Common myeloid progenitor, CD34-positive (primary cell): ENCODE data around the gene FAM89B.
A peak's percentile ranks its signal among the peaks of the same experiment; 100 is the strongest.

Source experiments
- CTCF ChIA-PET: fragments of 350-600 bp; sonication (Branson Sonifier 250); formaldehyde crosslinking; loops from one replicate; lab custom pipeline; 2021; ENCODE audit warnings: antibody characterized with exemption; lab: Charles Lee
- POLR2A ChIA-PET: fragments of 350-600 bp; sonication (Branson Sonifier 250); formaldehyde crosslinking; loops from one replicate; lab custom pipeline; 2021; ENCODE audit warnings: antibody characterized with exemption; lab: Charles Lee
- DNase-seq, 3 donors: peaks; one replicate each; pipeline versions ENCODE4 v3.0.0 to v3.0.0-alpha.2; 2013
- H3K27ac ChIP-seq, 2 experiments: 1 replicate in 1 of 2; 2 replicates in 1 of 2; pipeline ENCODE4 v1.7.0; 2013; ENCODE audit warnings: inconsistent platforms in 2 of 2, low read length in 2 of 2, mild to moderate bottlenecking in 2 of 2, low read depth in 1 of 2, moderate library complexity in 1 of 2; ENCODE audit not compliant: severe bottlenecking in 2 of 2, insufficient read depth in 1 of 2, poor library complexity in 1 of 2
- H3K27me3 ChIP-seq, 5 experiments: replicated peaks in 2 of 5; 1 replicate in 3 of 5; 2 replicates in 2 of 5; pipeline versions ENCODE4 v1.6.1 to v1.7.0; 2013; ENCODE audit warnings: low read length in 4 of 5, mild to moderate bottlenecking in 2 of 5, moderate library complexity in 2 of 5, inconsistent platforms in 1 of 5; ENCODE audit not compliant: insufficient read depth in 5 of 5, control insufficient read depth in 4 of 5
- H3K36me3 ChIP-seq, 4 experiments: 1 replicate in 2 of 4; 2 replicates in 2 of 4; pipeline versions ENCODE4 v1.6.1 to v1.7.0; 2013; ENCODE audit warnings: low read length in 3 of 4, control low read depth in 1 of 4, mild to moderate bottlenecking in 1 of 4; ENCODE audit not compliant: control insufficient read depth in 4 of 4, insufficient read depth in 4 of 4
- H3K4me1 ChIP-seq, 4 experiments: 1 replicate in 3 of 4; 2 replicates in 1 of 4; pipeline versions ENCODE4 v1.6.1 to v1.7.1; 2013; ENCODE audit warnings: low read length in 3 of 4, mild to moderate bottlenecking in 3 of 4, control low read depth in 1 of 4, inconsistent platforms in 1 of 4, moderate library complexity in 1 of 4; ENCODE audit not compliant: control insufficient read depth in 4 of 4, insufficient read depth in 4 of 4; ENCODE audit errors: control extremely low read depth in 1 of 4
- H3K4me3 ChIP-seq, 7 experiments: 1 replicate in 4 of 7; 2 replicates in 3 of 7; pipeline versions ENCODE4 v1.5.1 to v1.7.0; 2013; ENCODE audit warnings: mild to moderate bottlenecking in 7 of 7, low read length in 6 of 7, moderate library complexity in 6 of 7, inconsistent platforms in 2 of 7, low read depth in 2 of 7, control low read depth in 1 of 7; ENCODE audit not compliant: insufficient read depth in 4 of 7, control insufficient read depth in 1 of 7; ENCODE audit errors: extremely low read depth in 1 of 7
- H3K9me3 ChIP-seq, 5 experiments: 1 replicate in 4 of 5; 2 replicates in 1 of 5; pipeline versions ENCODE4 v1.6.1 to v1.7.1; 2013; ENCODE audit warnings: low read length in 4 of 5, mild to moderate bottlenecking in 2 of 5, inconsistent platforms in 1 of 5, low read depth in 1 of 5, moderate library complexity in 1 of 5; ENCODE audit not compliant: control insufficient read depth in 4 of 5, insufficient read depth in 2 of 5; ENCODE audit errors: control extremely low read depth in 1 of 5
- WGBS: methylation state at CpG from one replicate; pipeline ENCODE4 v1.1.5; 2013; ENCODE audit not compliant: insufficient coverage; 5-methylcytosine and 5-hydroxymethylcytosine counted together

The FAM89B gene

GRCh38 chr11:65557280-65558001 lies 14.9 kb upstream of the FAM89B start:
- Histone ChIP-seq H3K27me3 (no peaks in the 10 kb centered on the region), H3K4me1 (peaks cover 0 to 77% (median 70%) of the 10 kb centered on the region in 4 experiments), H3K27ac (peak overlapping the region in 1 of 2 experiments; percentile 76), H3K9me3 (no peaks in the 10 kb centered on the region), H3K4me3 (peak overlapping the region in 6 of 7 experiments; percentile 18 to 81 (median 56)), H3K36me3 (peaks cover 0 to 2% (median 0%) of the 10 kb centered on the region in 4 experiments)
- POLR2A ChIA-PET = interaction anchor here (0.8 kb wide), 1 partner anchor 13 kb away, joined by 3 read pairs; the partner anchor contains the start of gene ZNRD2
- DNase-seq = peak in 1 of 3 donors; percentile 24
- CTCF ChIA-PET = interaction anchor here (0.9 to 3.1 kb wide), 7 partner anchors 8 to 47 kb away, joined by 3 to 14 read pairs (median 4); no protein-coding TSS in a partner anchor
- WGBS = 2% methylated on average over 29 of the region's 47 CpGs

- DNase-seq = peak in 2 of 3 donors; percentile 45 to 50
- CTCF ChIA-PET = interaction anchor here (0.9 to 16.1 kb wide), 7 partner anchors 13 to 46 kb away, joined by 3 to 239 read pairs (median 6); no protein-coding TSS in a partner anchor
- Histone ChIP-seq H3K27me3 (no peaks in the 10 kb centered on the region), H3K27ac (peak within 1 kb of the TSS; percentile 54 to 76), H3K9me3 (no peaks in the 10 kb centered on the region), H3K36me3 (no peaks in the 10 kb centered on the region), H3K4me3 (peak within 1 kb of the TSS; percentile 51 to 81 (median 62)), H3K4me1 (peaks cover 0 to 69% (median 62%) of the 10 kb centered on the region in 4 experiments)
- 0% methylated on average over 56 of the region's 79 CpGs for WGBS
- POLR2A ChIA-PET = interaction anchor here (0.5 to 1.2 kb wide), 3 partner anchors 9 to 397 kb away, joined by 4 read pairs; partner anchors contain the start of gene ZNRD2
Observed at GRCh38 chr11:65558002-65558929, 14.1 kb upstream of the FAM89B start, which contains the start of gene LTBP3. Gene LTBP3, minus strand, starts transcription at chr11:65558359. Its CDS starts 400 bp downstream, at chr11:65557959.

GRCh38 chr11:65558930-65559509 lies 13.3 kb upstream of the FAM89B start:
- no peaks in the 10 kb centered on the region for H3K36me3 ChIP-seq
- H3K4me3 ChIP-seq = peak overlapping the region in 6 of 7 experiments; percentile 16 to 81 (median 68)
- no peaks in the 10 kb centered on the region for H3K9me3 ChIP-seq
- no peaks in the 10 kb centered on the region for H3K27me3 ChIP-seq
- H3K4me1 ChIP-seq = peaks cover 0 to 61% (median 55%) of the 10 kb centered on the region in 4 experiments
- 46% methylated on average over 16 of the region's 19 CpGs for WGBS
- no peak for DNase-seq
- ChIA-PET POLR2A (interaction anchor here (0.5 to 1.2 kb wide), 5 partner anchors 8 to 397 kb away, joined by 3 to 4 read pairs (median 4); partner anchors contain the start of genes FAM89B, SCYL1 and ZNRD2), CTCF (interaction anchor here (0.9 to 16.1 kb wide), 5 partner anchors 14 to 44 kb away, joined by 3 to 239 read pairs (median 6); partner anchors contain the start of gene FAM89B)
- peak overlapping the region; percentile 54 to 76 for H3K27ac ChIP-seq

GRCh38 chr11:65559535-65559934 lies 12.8 kb upstream of the FAM89B start:
- no peaks in the 10 kb centered on the region for H3K9me3 ChIP-seq
- H3K27me3 ChIP-seq = no peaks in the 10 kb centered on the region
- no peak for DNase-seq
- no peak overlapping the region for H3K27ac ChIP-seq
- ChIA-PET CTCF (interaction anchor here (1.3 to 16.1 kb wide), 4 partner anchors 8 to 35 kb away, joined by 6 to 239 read pairs (median 16); partner anchors contain the start of gene FAM89B), POLR2A (interaction anchor here (0.6 to 1.2 kb wide), 2 partner anchors 13 to 35 kb away, joined by 3 to 4 read pairs; partner anchors contain the start of genes FAM89B and SCYL1)
- no peaks in the 10 kb centered on the region for H3K36me3 ChIP-seq
- H3K4me3 ChIP-seq = no peak overlapping the region
- H3K4me1 ChIP-seq = peaks cover 0 to 56% (median 49%) of the 10 kb centered on the region in 4 experiments
- 95% methylated on average over 4 of the region's 5 CpGs for WGBS

- ChIA-PET CTCF (interaction anchor here (1.3 to 16.1 kb wide), 5 partner anchors 8 to 19 kb away, joined by 3 to 239 read pairs (median 10); partner anchors contain the start of genes FAM89B and ZNRD2), POLR2A (interaction anchor here (0.6 to 1.2 kb wide), 2 partner anchors 12 to 35 kb away, joined by 3 to 4 read pairs; partner anchors contain the start of genes FAM89B and SCYL1)
- peaks cover 0 to 51% (median 44%) of the 10 kb centered on the region in 4 experiments for H3K4me1 ChIP-seq
- no peaks in the 10 kb centered on the region for H3K36me3 ChIP-seq
- no peaks in the 10 kb centered on the region for H3K27me3 ChIP-seq
- no peaks in the 10 kb centered on the region for H3K9me3 ChIP-seq
- no peak overlapping the region for H3K4me3 ChIP-seq
- DNase-seq = no peak
- H3K27ac ChIP-seq = no peak overlapping the region
- 80% methylated on average over 4 of the region's 5 CpGs for WGBS
Observed at GRCh38 chr11:65559951-65560537, 12.3 kb upstream of the FAM89B start.
